ENCODE data around the gene WDR72. TPM values are rescaled to one million over a fixed set of nuclear protein-coding genes. Genes with fewer than 3 reads are reported as not detected.

WDR72 gene
- total and polyA plus RNA-seq, 3 donors from 2014 or later: 1.9 to 2.4 (median 2.1) TPM

DNA sequence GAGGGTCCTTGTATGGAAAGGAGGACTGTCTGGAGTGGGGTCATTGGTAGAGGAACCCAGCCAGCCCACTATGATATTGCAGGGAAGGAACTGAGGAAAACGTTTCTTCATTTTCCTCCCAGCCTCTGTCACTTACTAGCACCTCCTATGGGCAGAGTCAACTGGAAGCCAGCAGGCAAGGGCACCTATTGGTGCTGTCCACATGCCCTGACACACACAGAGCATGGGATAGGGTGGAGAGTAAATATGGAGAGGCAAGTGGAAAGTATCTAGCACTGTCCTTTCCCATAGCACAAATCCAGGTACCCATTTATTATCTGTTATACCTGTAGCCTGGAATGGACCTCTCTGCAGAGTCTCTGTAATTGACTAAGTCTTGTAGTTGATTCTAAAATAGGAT lies 285.6 kb downstream of the WDR72 start:
- intact Hi-C loops (cut with DNase I; ENCODE audit: low total_unique reads): no loop called here

GRCh38 chr15:53473435-53473834 lies 286.0 kb downstream of the WDR72 start:
- intact Hi-C loops (cut with DNase I; ENCODE audit: low total_unique reads): no loop called here
- WGBS, 2 donors: 57 to 62% methylated on average over 4 of the region's 4 CpGs
- Histone ChIP-seq H3K4me3 (no peak overlapping the region), H3K27me3 (no peaks in the 10 kb centered on the region), H3K36me3 (ENCODE audit: low read depth, missing control alignments) (no peaks in the 10 kb centered on the region), H3K27ac (no peak overlapping the region), H3K4me1 (no peaks in the 10 kb centered on the region), H3K9me3 (no peaks in the 10 kb centered on the region)
- no peak for DNase-seq
- no peak for TF ChIP-seq POLR2A (IDR thresholded peaks at IDR 0.05)

More for the DNA sequence above, 285.6 kb downstream of the WDR72 start:
- no peak for TF ChIP-seq POLR2A (IDR thresholded peaks at IDR 0.05)
- TF ChIP-seq, protein P1, sequence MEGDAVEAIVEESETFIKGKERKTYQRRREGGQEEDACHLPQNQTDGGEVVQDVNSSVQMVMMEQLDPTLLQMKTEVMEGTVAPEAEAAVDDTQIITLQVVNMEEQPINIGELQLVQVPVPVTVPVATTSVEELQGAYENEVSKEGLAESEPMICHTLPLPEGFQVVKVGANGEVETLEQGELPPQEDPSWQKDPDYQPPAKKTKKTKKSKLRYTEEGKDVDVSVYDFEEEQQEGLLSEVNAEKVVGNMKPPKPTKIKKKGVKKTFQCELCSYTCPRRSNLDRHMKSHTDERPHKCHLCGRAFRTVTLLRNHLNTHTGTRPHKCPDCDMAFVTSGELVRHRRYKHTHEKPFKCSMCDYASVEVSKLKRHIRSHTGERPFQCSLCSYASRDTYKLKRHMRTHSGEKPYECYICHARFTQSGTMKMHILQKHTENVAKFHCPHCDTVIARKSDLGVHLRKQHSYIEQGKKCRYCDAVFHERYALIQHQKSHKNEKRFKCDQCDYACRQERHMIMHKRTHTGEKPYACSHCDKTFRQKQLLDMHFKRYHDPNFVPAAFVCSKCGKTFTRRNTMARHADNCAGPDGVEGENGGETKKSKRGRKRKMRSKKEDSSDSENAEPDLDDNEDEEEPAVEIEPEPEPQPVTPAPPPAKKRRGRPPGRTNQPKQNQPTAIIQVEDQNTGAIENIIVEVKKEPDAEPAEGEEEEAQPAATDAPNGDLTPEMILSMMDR (IDR thresholded peaks at IDR 0.05): no peak
- Histone ChIP-seq H3K27ac (no peak overlapping the region), H3K4me1 (no peaks in the 10 kb centered on the region), H3K36me3 (ENCODE audit: low read depth, missing control alignments) (no peaks in the 10 kb centered on the region), H3K27me3 (no peaks in the 10 kb centered on the region), H3K4me3 (no peak overlapping the region), H3K9me3 (no peaks in the 10 kb centered on the region)
- no peak for DNase-seq
- 29 to 40% methylated on average over 1 of the region's 1 CpG for WGBS, 2 donors

- 54 to 64% methylated on average over 5 of the region's 5 CpGs for WGBS, 2 donors
- no peak overlapping the region for H3K27ac ChIP-seq
- no peak for DNase-seq
- H3K36me3 ChIP-seq (ENCODE audit: low read depth, missing control alignments): no peaks in the 10 kb centered on the region
- intact Hi-C loops (cut with DNase I; ENCODE audit: low total_unique reads): no loop called here
- no peak for TF ChIP-seq POLR2A (IDR thresholded peaks at IDR 0.05)
- TF ChIP-seq, protein P1 (IDR thresholded peaks at IDR 0.05): no peak
- no peak overlapping the region for H3K4me3 ChIP-seq
- no peaks in the 10 kb centered on the region for H3K4me1 ChIP-seq
- no peaks in the 10 kb centered on the region for H3K27me3 ChIP-seq
- H3K9me3 ChIP-seq: no peaks in the 10 kb centered on the region
Observed at GRCh38 chr15:53472883-53473282, 286.6 kb downstream of the WDR72 start.

DNA sequence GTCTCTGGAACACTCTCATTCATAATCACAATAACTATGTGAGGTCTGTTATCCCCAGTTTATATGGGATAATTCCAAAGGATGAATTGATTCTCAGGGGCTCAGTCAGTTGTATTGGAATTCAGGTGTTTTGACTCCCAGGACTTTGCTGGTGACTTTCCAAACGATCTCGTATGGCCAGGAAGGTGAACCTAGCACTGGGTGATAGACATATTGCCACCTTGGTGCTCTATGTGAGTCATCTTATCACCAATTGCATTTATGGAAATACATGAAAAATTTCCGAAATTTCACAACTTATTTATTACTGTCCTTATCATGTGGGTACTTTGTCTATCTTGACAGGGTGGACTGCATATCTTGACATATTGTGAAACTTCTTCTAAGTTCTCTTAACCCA lies 287.3 kb downstream of the WDR72 start:
- TF ChIP-seq, protein P1 (IDR thresholded peaks at IDR 0.05): no peak
- no peak for TF ChIP-seq POLR2A (IDR thresholded peaks at IDR 0.05)
- Histone ChIP-seq H3K36me3 (ENCODE audit: low read depth, missing control alignments) (no peaks in the 10 kb centered on the region), H3K4me1 (no peaks in the 10 kb centered on the region), H3K9me3 (no peaks in the 10 kb centered on the region), H3K27me3 (no peaks in the 10 kb centered on the region), H3K27ac (no peak overlapping the region), H3K4me3 (no peak overlapping the region)
- intact Hi-C loops (cut with DNase I; ENCODE audit: low total_unique reads): no loop called here
- no peak for DNase-seq
- WGBS, 2 donors: 81 to 88% methylated on average over 3 of the region's 3 CpGs

- H3K4me3 ChIP-seq: no peak overlapping the region
- no peaks in the 10 kb centered on the region for H3K36me3 ChIP-seq (ENCODE audit: low read depth, missing control alignments)
- 63 to 70% methylated on average over 4 of the region's 4 CpGs for WGBS, 2 donors
- no peak overlapping the region for H3K27ac ChIP-seq
- no peak for DNase-seq
- TF ChIP-seq, protein P1 (IDR thresholded peaks at IDR 0.05): no peak
- no peak for TF ChIP-seq POLR2A (IDR thresholded peaks at IDR 0.05)
- no peaks in the 10 kb centered on the region for H3K4me1 ChIP-seq
- H3K9me3 ChIP-seq: no peaks in the 10 kb centered on the region
- intact Hi-C loops (cut with DNase I; ENCODE audit: low total_unique reads): no loop called here
- no peaks in the 10 kb centered on the region for H3K27me3 ChIP-seq
Observed at GRCh38 chr15:53470743-53471142, 288.7 kb downstream of the WDR72 start.

Measured in testis (tissue), 3 donors.